ENCODE measurements around the gene TIRAP. TPM values are rescaled to one million over a fixed set of nuclear protein-coding genes. Genes with fewer than 3 reads are reported as not detected.

TIRAP gene
- total RNA-seq, 1 donor from 2014 or later = 13.7 TPM

DNA sequence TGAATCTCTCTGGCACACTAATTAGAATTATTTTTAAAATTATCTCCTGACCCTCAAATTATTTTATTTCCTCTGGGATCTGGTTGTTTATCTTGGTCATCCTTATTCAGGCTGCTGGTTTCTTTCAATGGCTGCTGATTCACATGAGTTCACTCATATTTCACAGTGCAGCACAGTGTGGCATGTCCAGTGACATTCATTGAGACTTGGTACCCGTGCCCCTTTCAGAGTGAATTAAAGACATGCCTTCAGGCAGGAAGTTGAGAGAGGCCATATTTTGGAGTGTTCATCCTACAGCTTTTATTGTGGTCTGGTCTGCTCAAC, 34.5 kb downstream of the TIRAP start:
- no peak overlapping the region for H3K4me3 ChIP-seq
- intact Hi-C loops (cut with DNase I) = no loop called here
- ATAC-seq = no peak
- H3K27ac ChIP-seq = peak overlapping the region; percentile 80
- H3K9me3 ChIP-seq = no peaks in the 10 kb centered on the region
- no peaks in the 10 kb centered on the region for H3K27me3 ChIP-seq
- TF ChIP-seq, protein P1, sequence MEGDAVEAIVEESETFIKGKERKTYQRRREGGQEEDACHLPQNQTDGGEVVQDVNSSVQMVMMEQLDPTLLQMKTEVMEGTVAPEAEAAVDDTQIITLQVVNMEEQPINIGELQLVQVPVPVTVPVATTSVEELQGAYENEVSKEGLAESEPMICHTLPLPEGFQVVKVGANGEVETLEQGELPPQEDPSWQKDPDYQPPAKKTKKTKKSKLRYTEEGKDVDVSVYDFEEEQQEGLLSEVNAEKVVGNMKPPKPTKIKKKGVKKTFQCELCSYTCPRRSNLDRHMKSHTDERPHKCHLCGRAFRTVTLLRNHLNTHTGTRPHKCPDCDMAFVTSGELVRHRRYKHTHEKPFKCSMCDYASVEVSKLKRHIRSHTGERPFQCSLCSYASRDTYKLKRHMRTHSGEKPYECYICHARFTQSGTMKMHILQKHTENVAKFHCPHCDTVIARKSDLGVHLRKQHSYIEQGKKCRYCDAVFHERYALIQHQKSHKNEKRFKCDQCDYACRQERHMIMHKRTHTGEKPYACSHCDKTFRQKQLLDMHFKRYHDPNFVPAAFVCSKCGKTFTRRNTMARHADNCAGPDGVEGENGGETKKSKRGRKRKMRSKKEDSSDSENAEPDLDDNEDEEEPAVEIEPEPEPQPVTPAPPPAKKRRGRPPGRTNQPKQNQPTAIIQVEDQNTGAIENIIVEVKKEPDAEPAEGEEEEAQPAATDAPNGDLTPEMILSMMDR (IDR thresholded peaks at IDR 0.05) = no peak
- no peaks in the 10 kb centered on the region for H3K36me3 ChIP-seq
- peaks cover 27% of the 10 kb centered on the region for H3K4me1 ChIP-seq
- no peak for DNase-seq

DNA sequence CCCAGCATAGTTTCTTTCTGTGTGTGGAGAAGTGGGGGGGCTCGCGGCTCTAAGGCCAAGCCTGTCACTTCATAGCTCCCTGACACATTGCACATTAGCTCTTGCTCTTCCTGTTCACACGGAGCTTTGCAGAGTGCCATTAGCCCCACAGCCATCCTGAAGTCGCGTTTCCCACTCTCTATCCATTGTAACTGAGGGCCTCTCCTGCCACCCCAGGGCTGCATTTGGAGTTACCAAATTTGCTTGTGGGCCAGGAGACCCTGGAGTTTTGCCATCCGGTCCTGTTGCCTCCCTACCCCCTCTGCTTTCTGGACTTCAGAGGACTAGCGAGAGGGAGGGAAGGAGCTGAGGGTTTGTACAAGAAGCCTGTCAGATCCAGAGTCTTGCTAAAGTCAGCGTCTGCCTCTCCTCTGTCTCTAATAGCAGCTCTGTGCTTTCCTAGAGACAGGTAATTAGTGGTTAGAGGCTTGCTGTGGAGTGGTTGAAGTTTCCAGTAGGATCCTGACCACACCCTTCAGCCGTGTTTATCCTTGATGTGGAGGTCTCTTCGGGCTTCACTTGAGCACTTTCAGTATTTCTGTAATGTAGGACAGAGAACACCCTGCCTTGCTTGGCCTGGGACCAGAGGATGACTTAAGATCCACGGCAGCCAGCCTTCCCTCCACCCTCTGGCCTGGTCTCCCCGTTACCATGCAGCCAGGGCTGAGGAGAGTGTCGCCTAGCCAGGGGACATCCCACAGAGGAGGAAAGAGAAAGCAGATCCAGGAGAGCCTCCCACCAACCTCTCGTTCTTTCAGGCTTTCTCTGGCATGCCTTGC, 35.1 kb downstream of the TIRAP start:
- Histone ChIP-seq H3K36me3 (no peaks in the 10 kb centered on the region), H3K4me1 (peaks cover 27% of the 10 kb centered on the region), H3K4me3 (no peak overlapping the region), H3K27me3 (no peaks in the 10 kb centered on the region), H3K27ac (peak overlapping the region; percentile 80), H3K9me3 (no peaks in the 10 kb centered on the region)
- TF ChIP-seq, protein P1 (IDR thresholded peaks at IDR 0.05) = no peak
- peak; percentile 71 for DNase-seq
- intact Hi-C loops (cut with DNase I) = no loop called here
- ATAC-seq = peak; percentile 88

DNA sequence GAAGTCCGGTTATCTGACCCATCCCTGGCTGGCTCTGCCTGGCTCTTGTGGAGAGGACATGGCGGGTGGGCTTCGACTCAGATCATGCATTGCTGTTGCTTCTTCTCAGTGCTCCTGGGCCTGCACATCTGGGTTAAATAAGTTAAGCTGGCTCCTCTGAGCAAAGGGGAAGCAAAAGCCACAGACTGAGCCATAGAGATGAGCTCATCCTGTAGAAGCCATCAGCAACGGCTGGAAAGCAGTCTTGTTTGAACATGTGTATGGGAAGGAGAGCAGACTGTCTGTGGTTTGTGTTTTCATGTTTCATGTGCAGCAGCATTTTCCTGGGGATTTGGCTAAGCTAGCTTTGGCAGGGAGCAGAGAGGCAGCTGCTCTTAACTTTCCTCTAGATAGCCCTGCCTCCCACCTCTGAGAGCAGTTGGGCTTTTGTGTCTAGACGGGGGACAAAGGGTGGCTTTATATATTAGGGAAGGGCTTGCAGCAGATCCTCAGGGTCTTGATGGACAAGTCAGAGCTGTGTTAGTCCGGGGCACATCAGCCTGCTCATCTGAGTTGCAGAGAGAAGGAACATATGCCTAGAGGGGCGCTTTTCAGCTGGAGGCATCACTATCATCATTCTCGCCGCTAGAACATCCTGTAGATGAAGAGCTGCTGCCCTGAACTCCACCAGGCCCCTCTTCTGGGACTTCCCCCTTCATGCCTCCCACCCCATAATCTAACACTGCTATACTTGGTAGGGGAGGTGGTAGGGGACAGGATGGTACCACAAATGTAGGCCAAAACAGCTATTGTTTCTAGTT, 35.9 kb downstream of the TIRAP start:
- intact Hi-C loops (cut with DNase I) = no loop called here
- Histone ChIP-seq H3K27ac (peak overlapping the region; percentile 80), H3K36me3 (no peaks in the 10 kb centered on the region), H3K27me3 (no peaks in the 10 kb centered on the region), H3K4me1 (peaks cover 27% of the 10 kb centered on the region), H3K9me3 (no peaks in the 10 kb centered on the region), H3K4me3 (no peak overlapping the region)
- peak; percentile 83 for ATAC-seq
- TF ChIP-seq, protein P1 (IDR thresholded peaks at IDR 0.05) = no peak
- DNase-seq = no peak

DNA sequence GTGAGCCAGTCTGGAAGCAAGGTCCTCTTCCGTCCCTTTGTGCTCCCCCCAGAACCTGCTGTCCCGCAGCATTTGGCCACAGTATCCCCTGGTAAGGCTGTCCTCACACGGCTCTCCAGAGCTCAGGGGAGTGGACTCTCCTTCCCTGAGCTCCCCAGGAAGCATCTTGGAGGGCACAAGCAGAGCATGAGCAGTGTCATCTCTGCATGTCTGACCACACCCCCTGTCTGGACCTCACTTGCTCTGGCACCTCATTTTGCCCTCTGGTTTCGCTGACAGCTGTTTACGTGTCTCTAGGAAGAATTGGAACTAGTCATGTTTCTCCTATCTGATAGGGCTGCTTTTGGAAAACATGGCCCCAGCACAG, 36.5 kb downstream of the TIRAP start:
- Histone ChIP-seq H3K27ac (peak overlapping the region; percentile 80), H3K9me3 (no peaks in the 10 kb centered on the region), H3K4me3 (no peak overlapping the region), H3K36me3 (no peaks in the 10 kb centered on the region), H3K27me3 (no peaks in the 10 kb centered on the region), H3K4me1 (peaks cover 27% of the 10 kb centered on the region)
- intact Hi-C loops (cut with DNase I) = no loop called here
- TF ChIP-seq, protein P1 (IDR thresholded peaks at IDR 0.05) = no peak
- no peak for DNase-seq
- peak; percentile 7 for ATAC-seq

DNA sequence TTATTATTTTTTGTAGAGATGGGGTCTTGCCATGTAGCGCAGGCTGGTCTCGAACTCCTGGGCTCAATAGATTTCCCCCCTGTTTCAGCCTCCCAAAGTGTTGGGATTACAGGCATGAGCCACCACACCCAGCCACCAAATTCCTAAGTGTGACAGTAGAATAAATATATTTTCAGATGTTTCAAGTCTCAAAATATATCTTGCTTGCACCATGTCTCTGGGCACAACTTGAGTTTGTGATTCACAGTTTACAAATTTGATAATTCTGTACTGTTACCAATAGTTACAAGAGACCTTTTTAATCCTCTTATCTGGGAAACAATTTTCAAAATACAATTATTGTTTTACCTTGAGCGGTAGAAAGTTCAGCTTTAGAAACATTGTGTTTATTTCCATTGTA, 40.1 kb downstream of the TIRAP start:
- H3K27me3 ChIP-seq = no peaks in the 10 kb centered on the region
- H3K36me3 ChIP-seq = no peaks in the 10 kb centered on the region
- ATAC-seq = no peak
- peaks cover 19% of the 10 kb centered on the region for H3K4me1 ChIP-seq
- intact Hi-C loops (cut with DNase I) = no loop called here
- DNase-seq = no peak
- H3K9me3 ChIP-seq = no peaks in the 10 kb centered on the region
- TF ChIP-seq, protein P1 (IDR thresholded peaks at IDR 0.05) = no peak
- H3K4me3 ChIP-seq = no peak overlapping the region
- no peak overlapping the region for H3K27ac ChIP-seq

Data from upper lobe of right lung (tissue), 1 donor.